GM19397 (cell line): Measurements from ENCODE around the gene FAM221B.

ENCODE experiments used
- ATAC-seq: cut with Tn5 transposase; IDR thresholded peaks from one replicate; pipeline ENCODE4 v1.9.1; 2021; ENCODE audit warnings: mild to moderate bottlenecking, moderate library complexity; ENCODE audit not compliant: unreplicated experiment

Gene FAM221B

GRCh38 chr9:35792024-35792813, 36.3 kb downstream of the FAM221B start:
- no peak for ATAC-seq

- no peak for ATAC-seq
Observed at GRCh38 chr9:35791297-35791921, 37.1 kb downstream of the FAM221B start, which contains the start of gene NPR2. Gene NPR2, plus strand, starts transcription at chr9:35791591. Its CDS starts 818 bp downstream, at chr9:35792409.

- no peak for ATAC-seq
Observed at GRCh38 chr9:35790385-35791296, 37.9 kb downstream of the FAM221B start.

GRCh38 chr9:35790025-35790384, 38.5 kb downstream of the FAM221B start:
- no peak for ATAC-seq

- no peak for ATAC-seq
Observed at GRCh38 chr9:35789541-35789940, 39.0 kb downstream of the FAM221B start.

GRCh38 chr9:35783418-35783817, 45.1 kb downstream of the FAM221B start:
- ATAC-seq = no peak

- no peak for ATAC-seq
Observed at GRCh38 chr9:35781066-35781465, 47.5 kb downstream of the FAM221B start.

GRCh38 chr9:35778496-35778895, 50.0 kb downstream of the FAM221B start:
- ATAC-seq = no peak

- no peak for ATAC-seq
Observed at GRCh38 chr9:35776018-35776417, 52.5 kb downstream of the FAM221B start.

- no peak for ATAC-seq
Observed at GRCh38 chr9:35774907-35775635, 53.5 kb downstream of the FAM221B start.

- ATAC-seq = no peak
Observed at GRCh38 chr9:35771943-35772342, 56.6 kb downstream of the FAM221B start.

GRCh38 chr9:35771534-35771933, 57.0 kb downstream of the FAM221B start:
- no peak for ATAC-seq

- ATAC-seq = no peak
Observed at GRCh38 chr9:35771075-35771433, 57.5 kb downstream of the FAM221B start.

- no peak for ATAC-seq
Observed at GRCh38 chr9:35769763-35770162, 58.8 kb downstream of the FAM221B start.

- no peak for ATAC-seq
Observed at GRCh38 chr9:35767458-35767857, 61.1 kb downstream of the FAM221B start.

- no peak for ATAC-seq
Observed at GRCh38 chr9:35766997-35767396, 61.5 kb downstream of the FAM221B start.
